GM19438 (cell line): ENCODE measurements around the gene MOGAT3.
"Not testable (repeated sequence)": the region's sequence is repeated elsewhere in the genome, so short reads cannot be mapped to it uniquely, and the experiment has no call there.

Experiments used
- ATAC-seq: cut with Tn5 transposase; IDR thresholded peaks from one replicate; pipeline ENCODE4 v1.9.1; 2021; ENCODE audit warnings: low read depth; ENCODE audit not compliant: unreplicated experiment

MOGAT3 gene

GRCh38 chr7:101205901-101206664, 5.2 kb upstream of the MOGAT3 start:
- no peak for ATAC-seq

- ATAC-seq = not testable (repeated sequence)
Measured at GRCh38 chr7:101203740-101204738, 3.2 kb upstream of the MOGAT3 start.

- ATAC-seq = no peak
Measured at GRCh38 chr7:101202603-101202918, 1.7 kb upstream of the MOGAT3 start.

GRCh38 chr7:101201695-101202602, 1.1 kb upstream of the MOGAT3 start:
- ATAC-seq = no peak

GRCh38 chr7:101200504-101200861, 353 bp downstream of the MOGAT3 start:
- no peak for ATAC-seq

- not testable (repeated sequence) for ATAC-seq
Measured at GRCh38 chr7:101199522-101199921, 1.3 kb downstream of the MOGAT3 start.

GRCh38 chr7:101198476-101198875, 2.4 kb downstream of the MOGAT3 start:
- ATAC-seq = no peak

- ATAC-seq = no peak
Measured at GRCh38 chr7:101197991-101198390, 2.8 kb downstream of the MOGAT3 start.

GRCh38 chr7:101195884-101196283, 5.0 kb downstream of the MOGAT3 start:
- no peak for ATAC-seq

- ATAC-seq = no peak
Measured at GRCh38 chr7:101189109-101189508, 11.7 kb downstream of the MOGAT3 start.

- ATAC-seq = no peak
Measured at GRCh38 chr7:101186844-101187428, 13.9 kb downstream of the MOGAT3 start.

- no peak for ATAC-seq
Measured at GRCh38 chr7:101186194-101186593, 14.6 kb downstream of the MOGAT3 start.

- no peak for ATAC-seq
Measured at GRCh38 chr7:101185258-101185839, 15.5 kb downstream of the MOGAT3 start.

GRCh38 chr7:101180130-101180755, 20.6 kb downstream of the MOGAT3 start, which contains the start of gene NAT16:
NAT16 (minus strand) TSS chr7:101180293; CDS start chr7:101174807, 5,486 bp downstream.
- ATAC-seq = no peak

- ATAC-seq = no peak
Measured at GRCh38 chr7:101179713-101180112, 21.1 kb downstream of the MOGAT3 start.

- no peak for ATAC-seq
Measured at GRCh38 chr7:101179117-101179516, 21.7 kb downstream of the MOGAT3 start.

GRCh38 chr7:101177644-101178043, 23.2 kb downstream of the MOGAT3 start:
- ATAC-seq = no peak

- no peak for ATAC-seq
Measured at GRCh38 chr7:101175664-101176063, 25.2 kb downstream of the MOGAT3 start.

GRCh38 chr7:101174322-101174854, 26.4 kb downstream of the MOGAT3 start:
- no peak for ATAC-seq
